Ishikawa (cell line): Measurements from ENCODE around the gene YRDC.

Experiments
- CEBPB ChIP-seq: IDR thresholded peaks from 2 replicates; pipeline ENCODE4 v1.6.1; 2012
- CREB1 ChIP-seq: IDR thresholded peaks from 2 replicates; pipeline ENCODE4 v1.6.1; 2012; ENCODE audit warnings: low read depth
- EGR1 ChIP-seq: IDR thresholded peaks from 2 replicates; pipeline ENCODE4 v1.6.1; 2012
- EP300 ChIP-seq: IDR thresholded peaks from 2 replicates; pipeline ENCODE4 v1.6.1; 2012; ENCODE audit warnings: borderline replicate concordance
- FOXM1 ChIP-seq: IDR thresholded peaks from 2 replicates; pipeline ENCODE4 v1.6.1; 2012; ENCODE audit warnings: low read depth, borderline replicate concordance
- MAX ChIP-seq: IDR thresholded peaks from 2 replicates; pipeline ENCODE4 v1.6.1; 2012
- NFIC ChIP-seq: IDR thresholded peaks from 2 replicates; pipeline ENCODE4 v1.6.1; 2012
- RAD21 ChIP-seq: IDR thresholded peaks from 2 replicates; pipeline ENCODE4 v1.6.1; 2012; ENCODE audit warnings: low read depth
- REST ChIP-seq: IDR thresholded peaks from 2 replicates; pipeline ENCODE4 v1.6.1; 2012; ENCODE audit warnings: low read depth, mild to moderate bottlenecking
- TAF1 ChIP-seq: IDR thresholded peaks from 2 replicates; pipeline ENCODE4 v1.6.1; 2012; ENCODE audit warnings: low read depth, mild to moderate bottlenecking
- TCF12 ChIP-seq: IDR thresholded peaks from 2 replicates; pipeline ENCODE4 v1.6.1; 2012; ENCODE audit warnings: low read depth
- TEAD4 ChIP-seq: IDR thresholded peaks from 2 replicates; pipeline ENCODE4 v1.6.1; 2012
- YY1 ChIP-seq: IDR thresholded peaks from 2 replicates; pipeline ENCODE4 v1.6.1; 2012; ENCODE audit warnings: low read depth
- ZBTB7A ChIP-seq: IDR thresholded peaks from 2 replicates; pipeline ENCODE4 v1.6.1; 2012; ENCODE audit warnings: low read depth
- TF ChIP-seq, protein P1 (sequence below): IDR thresholded peaks from 2 replicates; pipeline ENCODE4 v1.6.1; 2012

The YRDC gene

DNA sequence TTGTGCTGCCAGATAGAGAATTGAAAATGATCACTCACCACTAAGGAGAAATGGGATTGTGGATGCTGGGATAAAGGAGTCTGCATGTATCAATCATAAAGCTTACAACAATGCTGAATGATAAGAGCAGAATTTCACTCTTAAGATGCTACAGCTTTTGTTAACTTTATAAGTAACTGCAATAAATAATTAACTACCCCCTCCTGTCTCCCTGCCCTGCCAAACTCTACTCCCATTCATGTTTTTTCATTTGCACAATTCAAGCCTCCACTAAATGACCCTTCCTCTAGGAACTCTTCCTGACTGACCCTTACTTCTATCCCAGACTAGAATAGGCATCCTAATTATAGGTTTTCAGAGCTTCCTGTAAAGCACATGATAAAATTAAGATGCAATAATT, 36.5 kb upstream of the YRDC start:
- TF ChIP-seq CREB1 (no peak), ZBTB7A (no peak), TCF12 (no peak), MAX (no peak), CEBPB (no peak), EP300 (no peak), REST (no peak), FOXM1 (no peak), NFIC (no peak), RAD21 (no peak), TAF1 (no peak), YY1 (no peak), TEAD4 (no peak), EGR1 (no peak)
- TF ChIP-seq, protein P1, sequence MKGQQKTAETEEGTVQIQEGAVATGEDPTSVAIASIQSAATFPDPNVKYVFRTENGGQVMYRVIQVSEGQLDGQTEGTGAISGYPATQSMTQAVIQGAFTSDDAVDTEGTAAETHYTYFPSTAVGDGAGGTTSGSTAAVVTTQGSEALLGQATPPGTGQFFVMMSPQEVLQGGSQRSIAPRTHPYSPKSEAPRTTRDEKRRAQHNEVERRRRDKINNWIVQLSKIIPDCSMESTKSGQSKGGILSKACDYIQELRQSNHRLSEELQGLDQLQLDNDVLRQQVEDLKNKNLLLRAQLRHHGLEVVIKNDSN, result no peak

DNA sequence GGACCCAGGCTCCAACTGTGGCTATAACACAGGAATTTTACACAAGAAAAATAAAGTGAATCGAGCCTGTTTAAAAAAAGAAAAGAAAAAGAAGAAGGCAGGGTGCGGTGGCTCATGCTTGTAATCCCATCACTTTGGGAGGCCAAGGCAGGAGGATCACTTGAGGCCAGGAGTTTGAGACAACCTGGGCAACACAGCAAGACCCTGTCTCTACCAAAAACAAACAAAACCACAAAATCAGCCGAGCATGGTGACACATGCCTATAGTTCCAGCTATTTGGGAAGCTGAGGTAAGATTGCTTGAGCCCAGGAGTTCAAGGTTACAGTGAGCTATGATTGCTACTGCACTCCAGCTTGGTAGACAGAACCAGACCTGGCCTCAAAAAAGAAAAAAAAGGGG, 33.6 kb upstream of the YRDC start:
- no peak for TF ChIP-seq REST
- no peak for TF ChIP-seq TEAD4
- TF ChIP-seq MAX, result no peak
- TF ChIP-seq, protein P1, result no peak
- no peak for TF ChIP-seq NFIC
- no peak for TF ChIP-seq ZBTB7A

GRCh38 chr1:37840711-37841110, 32.7 kb upstream of the YRDC start:
- no peak for TF ChIP-seq CEBPB
- no peak for TF ChIP-seq FOXM1
- TF ChIP-seq TAF1, result no peak
- TF ChIP-seq MAX, result no peak
- TF ChIP-seq NFIC, result no peak
- TF ChIP-seq CREB1, result no peak

- TF ChIP-seq NFIC (no peak), CREB1 (no peak), YY1 (no peak), FOXM1 (no peak), MAX (no peak), CEBPB (no peak), TCF12 (no peak), ZBTB7A (no peak), TAF1 (no peak)
- TF ChIP-seq, protein P1, result no peak
Observed at GRCh38 chr1:37839676-37840075, 31.7 kb upstream of the YRDC start.

GRCh38 chr1:37836788-37837187, 28.8 kb upstream of the YRDC start:
- TF ChIP-seq MAX (no peak), ZBTB7A (no peak), CREB1 (no peak), TCF12 (no peak), RAD21 (no peak), TEAD4 (no peak), NFIC (no peak), FOXM1 (no peak)
- TF ChIP-seq, protein P1, result no peak

GRCh38 chr1:37831809-37832208, 23.8 kb upstream of the YRDC start:
- TF ChIP-seq, protein P1, result no peak
- TF ChIP-seq ZBTB7A, result no peak
- no peak for TF ChIP-seq TAF1
- TF ChIP-seq TCF12, result no peak
- TF ChIP-seq YY1, result no peak
- TF ChIP-seq REST, result no peak
- no peak for TF ChIP-seq CREB1
- no peak for TF ChIP-seq EGR1
